ENCODE results near the gene ADGRA1. TPM values are rescaled to one million over a fixed set of nuclear protein-coding genes. Genes with fewer than 3 reads are reported as not detected.

Gene ADGRA1
- total and polyA plus RNA-seq, 2 of the 8 experiments (the other 6 are each of a cell fraction or from before 2014, with no cell fraction given), result 0.17 to 0.21 TPM

DNA sequence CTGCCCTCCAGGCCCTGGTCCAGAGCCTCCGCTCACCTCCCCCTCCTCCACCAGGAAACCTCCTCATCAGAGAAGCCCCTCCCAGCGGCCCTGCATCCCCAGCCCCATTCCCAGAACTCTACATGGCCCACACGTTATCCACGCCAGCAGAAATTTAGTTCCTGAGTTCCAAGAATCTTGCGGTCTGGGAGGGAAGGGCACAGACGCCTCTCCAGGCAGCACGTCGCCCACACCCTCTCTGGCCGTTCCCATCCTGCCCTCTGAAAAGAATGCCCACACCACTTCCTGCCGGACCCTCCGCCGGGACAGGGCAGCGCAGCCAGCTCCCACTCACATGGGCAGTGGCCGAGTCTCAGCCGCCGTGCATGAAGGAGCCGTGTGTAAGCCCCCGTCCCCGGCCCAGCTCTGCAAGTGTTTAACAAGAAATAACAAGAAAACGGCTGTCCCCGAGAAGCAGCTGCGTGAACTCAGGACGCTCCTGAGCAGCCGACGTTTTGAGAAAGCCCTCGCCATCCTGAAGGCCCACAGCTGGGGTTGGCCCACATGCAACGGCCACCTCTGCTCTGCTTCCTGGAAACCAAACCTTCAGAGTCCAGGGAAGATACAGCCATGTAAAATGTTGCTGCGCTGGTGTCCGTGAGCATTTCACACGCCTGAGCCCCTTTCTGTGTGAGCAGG, 17.4 kb downstream of the ADGRA1 start:
- FAIRE-seq, result no peak
- H3K27ac ChIP-seq (ENCODE audit: low read depth, low read length), result no peak overlapping the region
- POLR2A ChIA-PET (ENCODE audit: partially characterized antibody), result no interaction called here
- TF ChIP-seq JUN (IDR thresholded peaks at IDR 0.05; ENCODE audit: low read depth, low read length) (no peak), KDM5A (IDR thresholded peaks at IDR 0.05; ENCODE audit: low read length) (no peak), SP4 (IDR thresholded peaks at IDR 0.05; ENCODE audit: low read length) (no peak), TAF1 (IDR thresholded peaks at IDR 0.05; ENCODE audit: low read depth, low read length) (no peak), CHD2 (IDR thresholded peaks at IDR 0.05; ENCODE audit: low read length) (no peak), CEBPB (IDR thresholded peaks at IDR 0.05; ENCODE audit: low read depth, low read length) (no peak), CHD1 (IDR thresholded peaks at IDR 0.05; ENCODE audit: low read depth, low read length) (no peak), TEAD4 (IDR thresholded peaks at IDR 0.05; ENCODE audit: low read depth, low read length) (no peak), HDAC6 (IDR thresholded peaks at IDR 0.05; ENCODE audit: low read depth, low read length) (no peak), SIN3A (conservative IDR thresholded peaks at IDR 0.05 in 1 of 2, IDR thresholded peaks at IDR 0.05 in 1 of 2; ENCODE audit: low read depth in 1 of 2, low read length in 2 of 2) (no peak), SRF (IDR thresholded peaks at IDR 0.05; ENCODE audit: low read depth, low read length) (no peak), KDM4A (IDR thresholded peaks at IDR 0.05; ENCODE audit: low read depth, low read length, severe bottlenecking) (no peak), NANOG (IDR thresholded peaks at IDR 0.05; ENCODE audit: insufficient read depth, low read depth, low read length, poor library complexity, severe bottlenecking) (no peak)
- TF ChIP-seq, protein P1, sequence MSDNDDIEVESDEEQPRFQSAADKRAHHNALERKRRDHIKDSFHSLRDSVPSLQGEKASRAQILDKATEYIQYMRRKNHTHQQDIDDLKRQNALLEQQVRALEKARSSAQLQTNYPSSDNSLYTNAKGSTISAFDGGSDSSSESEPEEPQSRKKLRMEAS (IDR thresholded peaks at IDR 0.05), result no peak

More for the DNA sequence above, 17.4 kb downstream of the ADGRA1 start:
- H2BK20ac ChIP-seq (ENCODE audit: low read length), result no peak overlapping the region
- H2AK5ac ChIP-seq (ENCODE audit: low read depth, low read length), result no peak overlapping the region
- no peak overlapping the region for H3K4me3 ChIP-seq (ENCODE audit: extremely low read depth in 1 of 4, insufficient read depth in 2 of 4, low read depth in 3 of 4, low read length in 4 of 4)
- H3K36me3 ChIP-seq (ENCODE audit: control insufficient read depth in 2 of 4, insufficient read depth in 4 of 4, low read length in 3 of 4), result no peaks in the 10 kb centered on the region
- H2BK12ac ChIP-seq (ENCODE audit: low read depth, low read length), result no peak overlapping the region
- H3K23me2 ChIP-seq (ENCODE audit: low read depth, low read length), result no peaks in the 10 kb centered on the region; the same call in 1 of the 2 replicates
- H4K20me1 ChIP-seq (replicated peaks in 1 of 2; ENCODE audit: control insufficient read depth in 1 of 2, insufficient read depth in 2 of 2, low read length in 2 of 2), result no peaks in the 10 kb centered on the region
- no peak overlapping the region for H3K56ac ChIP-seq (replicated peaks; ENCODE audit: insufficient read length, low read depth, low read length)
- no peak for DNase-seq (ENCODE audit: low read depth in 1 of 2, low spot score in 2 of 2)
- no peak overlapping the region for H4K5ac ChIP-seq (ENCODE audit: insufficient read length, low read depth, low read length)
- H3K27me3 ChIP-seq (replicated peaks in 1 of 4; ENCODE audit: control insufficient read depth in 3 of 4, extremely low read depth in 1 of 4, insufficient read depth in 3 of 4, low read length in 3 of 4), result no peaks in the 10 kb centered on the region
- CTCF ChIA-PET (ENCODE audit: partially characterized antibody), result interaction anchor here (1.2 to 1.6 kb wide), 3 partner anchors 9 to 57 kb away, joined by 3 read pairs; no protein-coding TSS in a partner anchor
- no peak overlapping the region for H2AFZ ChIP-seq (ENCODE audit: low read length)
- no peak overlapping the region for H3K18ac ChIP-seq (ENCODE audit: extremely low read depth, low read length)
- no peak overlapping the region for H2BK120ac ChIP-seq (replicated peaks; ENCODE audit: low read depth, low read length)
- no peak overlapping the region for H3K14ac ChIP-seq (ENCODE audit: insufficient read length)
- no peaks in the 10 kb centered on the region for H3K79me1 ChIP-seq (ENCODE audit: low read depth, low read length)
- H3K4me1 ChIP-seq (replicated peaks in 1 of 4; ENCODE audit: control insufficient read depth in 3 of 4, insufficient read depth in 4 of 4, low read length in 3 of 4), result peaks cover 5 to 23% (median 17%) of the 10 kb centered on the region in 4 experiments
- no peak overlapping the region for H4K91ac ChIP-seq (replicated peaks; ENCODE audit: insufficient read length, low read length)
- no peak overlapping the region for H3K9ac ChIP-seq (replicated peaks in 1 of 4; ENCODE audit: extremely low read depth in 1 of 4, low read depth in 3 of 4, low read length in 3 of 4)
- H3K79me2 ChIP-seq (ENCODE audit: control insufficient read depth in 1 of 2, insufficient read depth in 2 of 2, low read length in 2 of 2), result no peaks in the 10 kb centered on the region
- peaks cover 12 to 13% of the 10 kb centered on the region in 2 experiments for H3K9me3 ChIP-seq (ENCODE audit: insufficient read depth in 2 of 2, low read depth in 1 of 2, low read length in 1 of 2)
- H4K8ac ChIP-seq (ENCODE audit: extremely low read depth, insufficient read depth, low read length), result peak overlapping the region; percentile 58; the same call in 1 of the 2 replicates
- 88% methylated on average over 27 of the region's 30 CpGs; no CpG with 5 or more reads in 1 of the 2 experiments for WGBS, 2 experiments (ENCODE audit: extremely low coverage in 1 of 2, insufficient coverage in 1 of 2, insufficient read length in 1 of 2, insufficient replicate concordance in 2 of 2, low coverage in 1 of 2, low lambda C conversion rate in 2 of 2, missing lambda C conversion rate in 1 of 2)
- no peak overlapping the region for H3K4ac ChIP-seq (replicated peaks; ENCODE audit: insufficient read length, low read depth, low read length)
- H2BK5ac ChIP-seq (ENCODE audit: low read depth, low read length), result no peak overlapping the region
- H3K23ac ChIP-seq (ENCODE audit: insufficient read length), result no peak overlapping the region
- no peak overlapping the region for H3K4me2 ChIP-seq (ENCODE audit: insufficient read depth in 1 of 2, low read depth in 2 of 2, low read length in 2 of 2)
- H2BK15ac ChIP-seq (ENCODE audit: low read length), result no peak overlapping the region
